ENCODE results near the gene PCNX3.
A peak's percentile ranks its signal among the peaks of the same experiment; 100 is the strongest.

The PCNX3 gene

DNA sequence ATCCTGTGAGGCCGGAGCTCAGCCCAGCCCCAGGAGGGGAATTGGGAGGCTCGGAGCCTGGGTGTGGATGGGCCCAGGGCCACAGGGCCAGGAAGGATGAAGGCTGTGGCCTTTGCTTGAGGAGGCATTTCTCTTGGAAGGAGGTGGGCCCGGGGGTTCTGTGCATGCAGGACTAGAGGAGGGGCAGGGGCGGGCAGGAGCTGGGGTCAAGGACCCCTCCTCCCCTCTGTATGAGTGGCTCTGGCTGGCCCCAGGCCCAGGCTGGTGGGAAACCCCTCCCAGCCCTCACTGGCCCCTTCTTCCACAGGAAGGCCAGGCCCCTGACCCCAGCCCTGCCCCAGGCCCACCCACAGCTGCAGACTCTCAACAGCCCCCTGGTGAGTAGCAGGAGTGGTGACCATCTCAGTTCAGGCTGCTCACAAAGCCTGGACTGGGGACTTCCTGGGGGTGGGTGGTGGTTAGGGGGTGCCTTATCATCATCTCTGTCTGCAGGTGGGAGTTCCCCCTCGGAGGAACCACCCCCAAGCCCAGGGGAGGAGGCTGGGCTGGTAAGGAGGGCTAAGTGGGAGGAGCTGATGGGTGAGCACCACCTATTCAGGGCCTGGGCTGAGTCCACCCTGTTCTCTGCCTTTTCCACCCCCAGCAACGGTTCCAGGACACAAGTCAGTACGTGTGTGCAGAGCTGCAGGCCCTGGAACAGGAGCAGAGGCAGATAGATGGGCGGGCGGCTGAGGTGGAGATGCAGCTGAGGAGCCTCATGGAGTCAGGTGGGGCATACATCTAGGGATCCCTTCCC is 25.9 kb upstream of the PCNX3 start:
- peaks cover 4% of the 10 kb centered on the region for H3K36me3 Mint-ChIP-seq (ENCODE audit: low read depth)
- H3K4me1 Mint-ChIP-seq, result peaks cover 27% of the 10 kb centered on the region
- H3K27me3 Mint-ChIP-seq (ENCODE audit: low read depth), result peaks cover 24% of the 10 kb centered on the region
- H3K9me3 Mint-ChIP-seq, result no peaks in the 10 kb centered on the region
- no peak overlapping the region for H3K4me3 Mint-ChIP-seq
- H3K27ac Mint-ChIP-seq, result no peak overlapping the region
- TF ChIP-seq, protein P1, sequence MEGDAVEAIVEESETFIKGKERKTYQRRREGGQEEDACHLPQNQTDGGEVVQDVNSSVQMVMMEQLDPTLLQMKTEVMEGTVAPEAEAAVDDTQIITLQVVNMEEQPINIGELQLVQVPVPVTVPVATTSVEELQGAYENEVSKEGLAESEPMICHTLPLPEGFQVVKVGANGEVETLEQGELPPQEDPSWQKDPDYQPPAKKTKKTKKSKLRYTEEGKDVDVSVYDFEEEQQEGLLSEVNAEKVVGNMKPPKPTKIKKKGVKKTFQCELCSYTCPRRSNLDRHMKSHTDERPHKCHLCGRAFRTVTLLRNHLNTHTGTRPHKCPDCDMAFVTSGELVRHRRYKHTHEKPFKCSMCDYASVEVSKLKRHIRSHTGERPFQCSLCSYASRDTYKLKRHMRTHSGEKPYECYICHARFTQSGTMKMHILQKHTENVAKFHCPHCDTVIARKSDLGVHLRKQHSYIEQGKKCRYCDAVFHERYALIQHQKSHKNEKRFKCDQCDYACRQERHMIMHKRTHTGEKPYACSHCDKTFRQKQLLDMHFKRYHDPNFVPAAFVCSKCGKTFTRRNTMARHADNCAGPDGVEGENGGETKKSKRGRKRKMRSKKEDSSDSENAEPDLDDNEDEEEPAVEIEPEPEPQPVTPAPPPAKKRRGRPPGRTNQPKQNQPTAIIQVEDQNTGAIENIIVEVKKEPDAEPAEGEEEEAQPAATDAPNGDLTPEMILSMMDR (IDR thresholded peaks at IDR 0.05; ENCODE audit: unreplicated experiment in 3 of 3), result no peak

DNA sequence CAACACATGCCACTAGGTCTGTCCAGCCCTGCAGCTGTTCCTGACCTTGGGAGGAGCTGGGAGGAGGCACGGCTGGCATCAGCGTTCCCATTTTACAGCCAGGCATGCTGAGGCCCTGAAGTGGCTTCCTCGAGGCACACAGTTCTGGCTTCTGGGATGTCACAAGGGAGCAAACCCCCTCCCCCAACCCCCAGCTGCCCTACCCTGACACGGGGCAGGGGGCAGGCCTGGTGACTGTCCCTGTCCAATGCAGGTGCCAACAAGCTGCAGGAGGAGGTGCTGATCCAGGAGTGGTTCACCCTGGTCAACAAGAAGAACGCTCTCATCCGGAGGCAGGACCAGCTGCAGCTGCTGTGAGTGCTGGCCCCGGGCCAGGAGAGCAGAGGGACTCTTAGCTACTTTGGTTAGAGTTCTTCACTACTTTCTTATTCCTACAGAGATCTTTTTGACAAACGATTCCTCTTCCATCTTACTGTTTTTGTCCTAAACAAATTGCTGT is 25.3 kb upstream of the PCNX3 start:
- TF ChIP-seq, protein P1 (IDR thresholded peaks at IDR 0.05; ENCODE audit: unreplicated experiment in 3 of 3), result no peak
- Mint-ChIP-seq H3K9me3 (no peaks in the 10 kb centered on the region), H3K36me3 (ENCODE audit: low read depth) (peaks cover 4% of the 10 kb centered on the region), H3K27ac (peak overlapping the region in 2 of 3 experiments; percentile 77), H3K4me1 (peaks cover 27% of the 10 kb centered on the region), H3K4me3 (peak overlapping the region; percentile 40 to 65 (median 60)), H3K27me3 (ENCODE audit: low read depth) (peaks cover 29% of the 10 kb centered on the region)

DNA sequence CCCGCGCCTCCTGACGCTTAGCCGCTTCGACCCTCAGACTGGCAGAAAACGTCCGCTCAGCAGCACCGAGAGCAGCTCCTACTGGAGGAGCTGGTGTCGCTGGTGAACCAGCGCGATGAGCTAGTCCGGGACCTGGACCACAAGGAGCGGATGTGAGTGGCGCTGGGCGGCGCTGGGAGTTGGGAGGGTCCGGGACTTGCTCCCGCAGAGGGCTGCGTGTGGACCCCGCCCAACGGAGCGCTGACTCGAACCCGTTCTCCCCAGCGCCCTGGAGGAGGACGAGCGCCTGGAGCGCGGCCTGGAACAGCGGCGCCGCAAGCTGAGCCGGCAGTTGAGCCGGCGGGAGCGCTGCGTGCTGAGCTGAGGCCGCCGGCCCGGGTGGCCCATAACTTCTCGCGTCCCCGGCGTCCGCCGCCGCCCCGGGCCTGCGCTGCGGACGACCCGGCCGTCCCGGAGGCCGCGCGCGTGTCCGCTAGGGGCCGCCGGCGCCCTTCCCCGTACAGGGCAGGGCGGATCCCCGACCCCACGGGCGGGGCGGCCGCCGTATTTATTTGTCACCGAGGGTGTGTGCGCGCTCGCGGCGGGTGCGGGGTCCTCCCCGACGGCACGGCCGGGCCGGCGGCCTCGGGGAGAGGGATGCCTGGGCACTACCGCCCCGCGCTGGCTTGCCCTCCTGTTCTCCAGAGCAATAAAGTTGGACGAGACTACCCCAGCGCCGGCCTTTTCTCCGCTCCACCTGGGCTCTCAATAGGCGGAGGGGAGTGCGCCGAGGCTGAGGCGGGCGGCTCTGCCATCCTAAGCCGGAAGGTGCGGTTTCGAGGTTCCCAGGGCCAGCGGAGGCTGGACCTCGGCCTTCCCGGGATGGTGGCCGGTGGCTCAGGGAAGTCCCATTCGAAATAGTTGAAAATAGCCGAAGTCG is 23.4 kb upstream of the PCNX3 start:
- peak overlapping the region in 1 of 3 experiments; percentile 45 for H3K4me3 Mint-ChIP-seq
- no peak overlapping the region for H3K27ac Mint-ChIP-seq
- TF ChIP-seq, protein P1 (IDR thresholded peaks at IDR 0.05; ENCODE audit: unreplicated experiment in 3 of 3), result peak in 2 of 3 experiments; percentile 6 to 35
- peaks cover 18% of the 10 kb centered on the region for H3K4me1 Mint-ChIP-seq
- H3K9me3 Mint-ChIP-seq, result no peaks in the 10 kb centered on the region
- H3K36me3 Mint-ChIP-seq (ENCODE audit: low read depth), result peaks cover 4% of the 10 kb centered on the region
- H3K27me3 Mint-ChIP-seq (ENCODE audit: low read depth), result peaks cover 32% of the 10 kb centered on the region

DNA sequence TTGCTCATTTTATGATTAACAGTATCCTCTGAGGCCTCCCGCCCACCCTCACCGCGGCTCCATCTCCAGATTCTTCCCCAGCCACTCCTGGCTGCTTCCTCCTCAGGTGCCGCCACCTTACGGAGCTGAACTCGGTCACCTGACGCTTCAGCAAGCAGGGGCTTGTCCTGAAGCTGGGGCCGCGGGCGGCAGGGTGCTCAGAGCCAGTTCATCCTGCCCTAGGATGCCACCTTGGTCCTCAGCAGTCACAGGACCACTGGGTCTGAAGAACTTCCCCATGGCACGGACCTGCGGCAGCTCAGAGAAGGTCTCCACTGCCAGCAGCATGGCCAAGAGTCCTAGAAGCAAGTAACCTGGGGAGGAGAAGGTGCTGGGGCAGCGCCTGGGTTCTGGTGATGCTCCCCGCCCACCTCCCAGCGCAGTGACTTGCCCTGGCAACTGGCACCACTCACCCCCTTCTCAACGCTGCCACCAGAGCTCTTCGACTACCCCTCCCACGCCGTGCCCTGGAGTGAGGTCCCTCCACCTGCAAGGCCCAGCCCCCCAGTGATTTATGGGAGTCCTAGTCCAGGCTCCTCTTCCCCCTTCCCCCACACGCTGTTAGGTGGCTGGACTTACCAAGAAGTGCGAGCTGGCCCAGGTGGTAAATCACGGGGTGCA is 22.6 kb upstream of the PCNX3 start:
- TF ChIP-seq, protein P1 (IDR thresholded peaks at IDR 0.05; ENCODE audit: unreplicated experiment in 3 of 3), result no peak
- peaks cover 7% of the 10 kb centered on the region for H3K36me3 Mint-ChIP-seq (ENCODE audit: low read depth)
- no peaks in the 10 kb centered on the region for H3K9me3 Mint-ChIP-seq
- H3K27me3 Mint-ChIP-seq (ENCODE audit: low read depth), result peaks cover 32% of the 10 kb centered on the region
- H3K4me3 Mint-ChIP-seq, result peak overlapping the region in 2 of 3 experiments; percentile 32 to 36
- H3K27ac Mint-ChIP-seq, result no peak overlapping the region
- H3K4me1 Mint-ChIP-seq, result peaks cover 12% of the 10 kb centered on the region

DNA sequence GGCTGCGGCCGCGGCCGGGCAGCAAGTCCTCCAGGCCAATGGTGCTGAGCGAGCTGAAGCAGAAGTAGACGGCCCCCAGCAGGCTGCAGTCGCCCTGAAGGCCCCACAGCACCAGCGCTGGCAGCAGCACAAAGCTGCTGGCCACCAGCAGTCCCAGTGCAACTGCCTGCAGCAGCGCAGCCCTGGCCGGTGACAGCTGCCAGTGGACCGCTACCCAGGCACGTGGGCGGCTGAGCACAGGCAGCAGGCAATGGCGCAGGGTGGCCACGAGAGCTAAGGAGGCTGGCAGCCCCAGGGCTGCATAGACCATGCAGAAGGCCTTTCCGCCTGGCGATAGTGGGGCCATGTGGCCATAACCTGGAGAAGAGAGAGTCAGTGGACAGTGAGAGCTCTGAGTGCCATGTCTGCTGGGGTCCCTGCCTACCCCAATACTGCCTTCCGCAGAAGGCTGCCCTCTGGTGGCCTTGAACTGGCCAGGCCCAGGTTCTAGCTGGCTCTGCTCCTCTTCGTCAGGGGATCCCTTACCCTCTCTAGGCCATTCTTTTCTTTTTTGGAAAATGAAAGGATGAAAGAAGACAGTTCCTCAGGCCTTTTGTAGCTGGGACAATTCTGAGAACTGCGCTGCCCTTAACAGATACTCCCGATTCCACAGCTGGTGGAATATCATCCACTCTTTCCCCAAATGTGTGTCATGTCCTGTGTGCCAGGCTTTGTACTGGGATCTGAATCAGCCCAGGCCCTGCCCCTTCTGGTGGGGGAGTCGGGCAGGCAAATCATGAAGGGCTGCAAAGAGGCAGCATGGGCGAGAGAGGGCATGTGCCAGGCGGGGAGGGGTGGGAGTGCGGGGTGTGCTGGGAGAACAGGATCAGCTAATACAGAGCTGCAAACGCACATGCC is 21.8 kb upstream of the PCNX3 start:
- Mint-ChIP-seq H3K9me3 (no peaks in the 10 kb centered on the region), H3K27me3 (ENCODE audit: low read depth) (peaks cover 32% of the 10 kb centered on the region), H3K36me3 (ENCODE audit: low read depth) (peaks cover 9% of the 10 kb centered on the region), H3K27ac (no peak overlapping the region), H3K4me1 (peaks cover 7% of the 10 kb centered on the region), H3K4me3 (peak overlapping the region in 2 of 3 experiments; percentile 32 to 36)
- TF ChIP-seq, protein P1 (IDR thresholded peaks at IDR 0.05; ENCODE audit: unreplicated experiment in 3 of 3), result peak; percentile 49 to 60 (median 57)
